ENCODE results near the gene NECAB2.

DNA sequence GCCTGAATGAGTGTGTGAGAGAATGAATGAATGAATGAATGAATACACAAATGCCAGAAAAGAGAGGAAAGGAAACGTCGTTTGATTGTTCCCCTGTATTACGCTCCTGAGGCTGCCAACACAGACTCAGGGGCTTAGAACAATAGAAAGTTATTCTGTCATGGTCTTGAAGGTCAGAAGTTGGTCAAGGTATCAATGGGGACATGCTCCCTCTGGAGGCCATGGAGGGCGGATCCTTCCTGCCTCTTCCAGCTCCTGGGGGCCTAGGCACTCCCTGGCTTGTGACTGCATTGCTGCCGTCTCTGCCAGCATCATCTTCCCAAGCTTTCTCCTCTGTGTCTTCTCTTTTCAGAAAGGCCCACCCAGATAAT is 76.1 kb downstream of the NECAB2 start:
- no peak for TF ChIP-seq POLR2AphosphoS5 (IDR thresholded peaks at IDR 0.05; ENCODE audit: low read depth)
- TF ChIP-seq, protein P1, sequence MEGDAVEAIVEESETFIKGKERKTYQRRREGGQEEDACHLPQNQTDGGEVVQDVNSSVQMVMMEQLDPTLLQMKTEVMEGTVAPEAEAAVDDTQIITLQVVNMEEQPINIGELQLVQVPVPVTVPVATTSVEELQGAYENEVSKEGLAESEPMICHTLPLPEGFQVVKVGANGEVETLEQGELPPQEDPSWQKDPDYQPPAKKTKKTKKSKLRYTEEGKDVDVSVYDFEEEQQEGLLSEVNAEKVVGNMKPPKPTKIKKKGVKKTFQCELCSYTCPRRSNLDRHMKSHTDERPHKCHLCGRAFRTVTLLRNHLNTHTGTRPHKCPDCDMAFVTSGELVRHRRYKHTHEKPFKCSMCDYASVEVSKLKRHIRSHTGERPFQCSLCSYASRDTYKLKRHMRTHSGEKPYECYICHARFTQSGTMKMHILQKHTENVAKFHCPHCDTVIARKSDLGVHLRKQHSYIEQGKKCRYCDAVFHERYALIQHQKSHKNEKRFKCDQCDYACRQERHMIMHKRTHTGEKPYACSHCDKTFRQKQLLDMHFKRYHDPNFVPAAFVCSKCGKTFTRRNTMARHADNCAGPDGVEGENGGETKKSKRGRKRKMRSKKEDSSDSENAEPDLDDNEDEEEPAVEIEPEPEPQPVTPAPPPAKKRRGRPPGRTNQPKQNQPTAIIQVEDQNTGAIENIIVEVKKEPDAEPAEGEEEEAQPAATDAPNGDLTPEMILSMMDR (IDR thresholded peaks at IDR 0.05; ENCODE audit: insufficient read depth, low read length), result peak; percentile 6
